Activated CD8-positive, alpha-beta T cell treated with anti-CD3 and anti-CD28 coated beads for 36 hours (primary cell): Measurements from ENCODE around the gene C19orf44. TPM values are rescaled to one million over a fixed set of nuclear protein-coding genes. Genes with fewer than 3 reads are reported as not detected.
"Not testable (repeated sequence)": the region's sequence is repeated elsewhere in the genome, so short reads cannot be mapped to it uniquely, and the experiment has no call there.

Source experiments
- ATAC-seq: fragments of 200-7000 bp; cut with Tn5 transposase; one replicate; pipeline ENCODE4 v1.10.0; 2021; ENCODE audit warnings: mild to moderate bottlenecking, moderate library complexity
- CTCF ChIA-PET: fragments of 350-600 bp; sonication (Branson Sonifier 250); formaldehyde crosslinking; loops from one replicate; lab custom pipeline; 2021; ENCODE audit warnings: antibody characterized with exemption; lab: Charles Lee
- POLR2A ChIA-PET: fragments of 350-600 bp; sonication (Branson Sonifier 250); formaldehyde crosslinking; loops from one replicate; lab custom pipeline; 2021; ENCODE audit warnings: antibody characterized with exemption; lab: Charles Lee
- DNase-seq: peaks from one replicate; pipeline ENCODE4 v3.0.0-alpha.2; 2020
- H3K27ac Mint-ChIP-seq: one replicate; pipeline ENCODE4 v1.8.0; 2021; ENCODE audit warnings: mild to moderate bottlenecking, mixed read lengths
- H3K27me3 Mint-ChIP-seq: one replicate; pipeline ENCODE4 v1.8.0; 2021; ENCODE audit warnings: mixed read lengths
- H3K36me3 Mint-ChIP-seq: one replicate; pipeline ENCODE4 v1.8.0; 2021; ENCODE audit warnings: low read depth, mixed read lengths
- H3K4me1 Mint-ChIP-seq: one replicate; pipeline ENCODE4 v1.8.0; 2021; ENCODE audit warnings: low read depth, mixed read lengths
- H3K4me3 Mint-ChIP-seq: one replicate; pipeline ENCODE4 v1.8.0; 2021; ENCODE audit warnings: mild to moderate bottlenecking, moderate library complexity, mixed read lengths
- H3K9me3 Mint-ChIP-seq: one replicate; pipeline ENCODE4 v1.8.0; 2021; ENCODE audit warnings: mixed read lengths
- CTCF ChIP-seq: fragments of 200-600 bp; IDR thresholded peaks from one replicate; pipeline ENCODE4 v1.8.0; 2022; ENCODE audit warnings: antibody characterized with exemption, mild to moderate bottlenecking
- intact Hi-C: fragments of 100-400 bp; cut with micrococcal nuclease; formaldehyde crosslinking; loops from one replicate; pipeline ENCODE4 v1.10.0; 2022
- total RNA-seq, 2 experiments: library from RNA; stranded (reverse); gene quantifications; one replicate each; pipeline ENCODE4 v1.2.3, GENCODE V29; 2021

Gene C19orf44
- total RNA-seq, 2 experiments from 2014 or later, result 1.9 to 2.3 TPM

- H3K27ac Mint-ChIP-seq, result no peak overlapping the region
- CTCF ChIA-PET, result no interaction called here
- POLR2A ChIA-PET, result no interaction called here
Measured at GRCh38 chr19:16506961-16507360, 10.8 kb downstream of the C19orf44 start.

GRCh38 chr19:16508546-16508945 lies 12.4 kb downstream of the C19orf44 start:
- Mint-ChIP-seq H3K27me3 (no peaks in the 10 kb centered on the region), H3K4me1 (no peaks in the 10 kb centered on the region), H3K27ac (no peak overlapping the region), H3K4me3 (no peak overlapping the region), H3K36me3 (peaks cover 12% of the 10 kb centered on the region), H3K9me3 (no peaks in the 10 kb centered on the region)
- no peak for TF ChIP-seq CTCF
- ATAC-seq, result no peak
- POLR2A ChIA-PET, result interaction anchor here (0.6 to 1.7 kb wide), 3 partner anchors 9 to 70 kb away, joined by 3 to 5 read pairs (median 3); no protein-coding TSS in a partner anchor
- CTCF ChIA-PET, result no interaction called here
- DNase-seq, result no peak
- intact Hi-C loops, result no loop called here

More at GRCh38 chr19:16506961-16507360, 10.8 kb downstream of the C19orf44 start:
- Mint-ChIP-seq H3K9me3 (no peaks in the 10 kb centered on the region), H3K36me3 (peaks cover 8% of the 10 kb centered on the region), H3K4me3 (no peak overlapping the region), H3K4me1 (no peaks in the 10 kb centered on the region), H3K27me3 (no peaks in the 10 kb centered on the region)
- DNase-seq, result no peak
- intact Hi-C loops, result no loop called here
- no peak for TF ChIP-seq CTCF
- ATAC-seq, result no peak

GRCh38 chr19:16509141-16510061 lies 13.2 kb downstream of the C19orf44 start:
- intact Hi-C loops, result no loop called here
- no peak for DNase-seq
- H3K4me1 Mint-ChIP-seq, result no peaks in the 10 kb centered on the region
- H3K4me3 Mint-ChIP-seq, result no peak overlapping the region
- H3K27me3 Mint-ChIP-seq, result no peaks in the 10 kb centered on the region
- ATAC-seq, result no peak
- peaks cover 10% of the 10 kb centered on the region for H3K36me3 Mint-ChIP-seq
- CTCF ChIA-PET, result no interaction called here
- H3K27ac Mint-ChIP-seq, result no peak overlapping the region
- TF ChIP-seq CTCF, result no peak
- POLR2A ChIA-PET, result interaction anchor here (0.5 to 1.7 kb wide), 3 partner anchors 8 to 221 kb away, joined by 3 to 5 read pairs (median 3); no protein-coding TSS in a partner anchor
- no peaks in the 10 kb centered on the region for H3K9me3 Mint-ChIP-seq

GRCh38 chr19:16512611-16513010 lies 16.4 kb downstream of the C19orf44 start:
- H3K4me1 Mint-ChIP-seq, intact Hi-C loops, DNase-seq, H3K27me3 Mint-ChIP-seq, H3K4me3 Mint-ChIP-seq, H3K9me3 Mint-ChIP-seq, H3K27ac Mint-ChIP-seq, ATAC-seq, POLR2A ChIA-PET, CTCF ChIA-PET, H3K36me3 Mint-ChIP-seq: not testable (repeated sequence)

- DNase-seq (no peak), ATAC-seq (no peak)
- no peaks in the 10 kb centered on the region for H3K9me3 Mint-ChIP-seq
- ChIA-PET CTCF (interaction anchor here (1.2 to 3.9 kb wide), 4 partner anchors 13 to 96 kb away, joined by 3 to 17 read pairs (median 5); no protein-coding TSS in a partner anchor), POLR2A (no interaction called here)
- H3K27ac Mint-ChIP-seq, result no peak overlapping the region
- H3K4me3 Mint-ChIP-seq, result no peak overlapping the region
- peaks cover 12% of the 10 kb centered on the region for H3K36me3 Mint-ChIP-seq
- H3K4me1 Mint-ChIP-seq, result peaks cover 2% of the 10 kb centered on the region
- intact Hi-C loops, result no loop called here
- no peaks in the 10 kb centered on the region for H3K27me3 Mint-ChIP-seq
- TF ChIP-seq CTCF, result no peak
Measured at GRCh38 chr19:16514383-16515019, 18.3 kb downstream of the C19orf44 start.
